Duodenal mucosa (tissue), 2 donors: Measurements from ENCODE around the gene NPTX2.

Experiments used
- H3K27ac ChIP-seq: one replicate; pipeline ENCODE4 v1.7.0; 2013; ENCODE audit warnings: low read depth, low read length
- H3K27me3 ChIP-seq, 2 donors: one replicate each; pipeline ENCODE4 v1.7.0; 2013; ENCODE audit warnings: low read length in 2 of 2, control low read depth in 1 of 2; ENCODE audit not compliant: insufficient read depth in 2 of 2, control insufficient read depth in 1 of 2
- H3K36me3 ChIP-seq, 2 donors: one replicate each; pipeline ENCODE4 v1.7.0; 2013; ENCODE audit warnings: low read length in 2 of 2, control low read depth in 1 of 2; ENCODE audit not compliant: insufficient read depth in 2 of 2, control insufficient read depth in 1 of 2
- H3K4me1 ChIP-seq, 2 donors: one replicate each; pipeline ENCODE4 v1.7.0; 2013; ENCODE audit warnings: low read length in 2 of 2, control low read depth in 1 of 2; ENCODE audit not compliant: insufficient read depth in 2 of 2, control insufficient read depth in 1 of 2
- H3K4me3 ChIP-seq, 2 donors: one replicate each; pipeline ENCODE4 v1.7.0; 2013; ENCODE audit warnings: low read length in 2 of 2, low read depth in 1 of 2
- H3K9ac ChIP-seq, 2 donors: one replicate each; pipeline ENCODE4 v1.7.0; 2013; ENCODE audit warnings: low read length in 2 of 2, low read depth in 1 of 2
- H3K9me3 ChIP-seq, 2 donors: one replicate each; pipeline ENCODE4 v1.7.0; 2013; ENCODE audit warnings: low read length in 2 of 2, control low read depth in 1 of 2; ENCODE audit not compliant: control insufficient read depth in 1 of 2

NPTX2 gene

DNA sequence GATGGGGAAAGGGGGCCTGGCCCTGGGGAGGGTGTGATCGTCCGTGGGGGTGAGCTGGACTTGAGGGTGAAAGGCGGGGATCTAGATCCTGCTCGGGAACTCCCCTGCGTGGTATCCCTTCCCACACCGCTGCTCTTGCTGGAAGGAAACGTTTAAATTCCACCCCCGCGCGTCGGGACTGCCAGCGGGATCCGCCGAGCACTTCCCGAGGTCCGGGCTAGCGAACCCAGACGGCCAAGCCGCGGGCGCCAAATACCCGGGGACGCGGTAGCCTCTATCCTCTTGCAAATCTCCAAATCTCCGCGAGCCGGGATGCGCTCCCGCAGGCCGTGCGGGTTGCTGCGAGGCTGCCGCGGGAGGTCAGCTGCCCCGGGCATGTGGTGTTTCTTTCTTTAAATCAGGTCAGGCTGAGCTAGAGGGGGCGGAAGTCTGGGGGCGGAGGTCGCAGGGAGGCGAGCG, 904 bp downstream of the NPTX2 start:
- Histone ChIP-seq H3K9ac (no peak overlapping the region), H3K36me3 (no peaks in the 10 kb centered on the region), H3K4me3 (no peak overlapping the region), H3K27me3 (peaks cover 34 to 38% of the 10 kb centered on the region in 2 donors), H3K9me3 (no peaks in the 10 kb centered on the region), H3K4me1 (no peaks in the 10 kb centered on the region), H3K27ac (no peak overlapping the region)

DNA sequence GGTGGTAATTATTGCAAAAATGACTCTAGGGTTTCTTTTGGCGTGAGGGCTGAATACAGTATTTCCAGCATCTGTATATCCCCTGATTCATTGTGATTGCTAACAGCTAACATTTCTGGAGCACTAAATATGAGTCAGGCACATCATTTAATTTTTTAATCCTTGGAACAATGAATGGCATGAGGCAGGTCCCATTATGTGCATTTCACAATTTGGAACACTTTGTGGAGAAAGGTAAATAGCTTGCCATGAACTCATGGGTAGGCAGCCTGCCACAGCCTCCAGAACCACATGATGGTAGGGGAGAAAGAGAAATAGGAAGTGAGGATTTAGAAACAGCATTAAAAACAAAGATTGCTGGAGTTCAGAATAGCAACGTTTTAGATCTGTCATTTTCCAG, 1.7 kb downstream of the NPTX2 start:
- Histone ChIP-seq H3K4me3 (no peak overlapping the region), H3K9me3 (no peaks in the 10 kb centered on the region), H3K9ac (no peak overlapping the region), H3K4me1 (no peaks in the 10 kb centered on the region), H3K27me3 (peaks cover 34 to 38% of the 10 kb centered on the region in 2 donors), H3K36me3 (no peaks in the 10 kb centered on the region), H3K27ac (no peak overlapping the region)

DNA sequence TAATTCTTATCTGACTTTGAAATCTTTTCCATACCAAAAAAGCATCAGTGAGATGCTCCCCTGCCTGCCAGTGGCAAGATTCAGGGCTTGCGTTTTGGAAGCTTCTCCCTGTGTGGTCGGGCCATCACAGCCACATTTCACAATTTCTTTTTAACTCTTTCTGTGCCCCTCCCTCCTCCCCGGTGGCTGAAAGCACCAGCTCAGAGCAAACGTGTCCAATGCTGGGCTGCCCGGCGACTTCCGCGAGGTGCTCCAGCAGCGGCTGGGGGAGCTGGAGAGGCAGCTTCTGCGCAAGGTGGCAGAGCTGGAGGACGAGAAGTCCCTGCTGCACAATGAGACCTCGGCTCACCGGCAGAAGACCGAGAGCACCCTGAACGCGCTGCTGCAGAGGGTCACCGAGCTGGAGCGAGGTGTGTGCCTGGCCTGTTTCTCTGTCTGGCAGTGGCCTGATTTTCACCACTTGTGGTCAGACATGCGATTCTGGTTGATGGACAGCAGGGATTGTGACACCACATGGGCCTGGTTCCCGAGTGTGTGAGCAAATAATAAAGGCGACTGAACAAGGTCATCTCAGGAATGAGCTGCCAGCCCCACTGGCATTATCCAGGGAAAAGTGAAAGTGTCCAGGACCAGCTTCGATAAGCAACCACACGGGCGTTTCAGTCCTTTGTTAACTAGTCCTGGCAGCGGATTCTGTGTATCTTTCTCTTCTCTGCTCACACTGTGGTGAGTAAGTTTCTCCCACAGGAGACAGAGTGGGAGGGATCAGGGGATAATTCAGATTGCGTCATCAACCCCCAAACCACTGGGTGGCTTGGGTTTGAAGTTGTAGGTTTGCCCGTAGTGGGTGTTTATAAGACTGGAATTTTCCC, 2.6 kb downstream of the NPTX2 start:
- Histone ChIP-seq H3K36me3 (no peaks in the 10 kb centered on the region), H3K9ac (no peak overlapping the region), H3K4me1 (no peaks in the 10 kb centered on the region), H3K27ac (no peak overlapping the region), H3K4me3 (peak overlapping the region; percentile 18 to 35), H3K27me3 (peaks cover 31 to 38% of the 10 kb centered on the region in 2 donors), H3K9me3 (no peaks in the 10 kb centered on the region)

DNA sequence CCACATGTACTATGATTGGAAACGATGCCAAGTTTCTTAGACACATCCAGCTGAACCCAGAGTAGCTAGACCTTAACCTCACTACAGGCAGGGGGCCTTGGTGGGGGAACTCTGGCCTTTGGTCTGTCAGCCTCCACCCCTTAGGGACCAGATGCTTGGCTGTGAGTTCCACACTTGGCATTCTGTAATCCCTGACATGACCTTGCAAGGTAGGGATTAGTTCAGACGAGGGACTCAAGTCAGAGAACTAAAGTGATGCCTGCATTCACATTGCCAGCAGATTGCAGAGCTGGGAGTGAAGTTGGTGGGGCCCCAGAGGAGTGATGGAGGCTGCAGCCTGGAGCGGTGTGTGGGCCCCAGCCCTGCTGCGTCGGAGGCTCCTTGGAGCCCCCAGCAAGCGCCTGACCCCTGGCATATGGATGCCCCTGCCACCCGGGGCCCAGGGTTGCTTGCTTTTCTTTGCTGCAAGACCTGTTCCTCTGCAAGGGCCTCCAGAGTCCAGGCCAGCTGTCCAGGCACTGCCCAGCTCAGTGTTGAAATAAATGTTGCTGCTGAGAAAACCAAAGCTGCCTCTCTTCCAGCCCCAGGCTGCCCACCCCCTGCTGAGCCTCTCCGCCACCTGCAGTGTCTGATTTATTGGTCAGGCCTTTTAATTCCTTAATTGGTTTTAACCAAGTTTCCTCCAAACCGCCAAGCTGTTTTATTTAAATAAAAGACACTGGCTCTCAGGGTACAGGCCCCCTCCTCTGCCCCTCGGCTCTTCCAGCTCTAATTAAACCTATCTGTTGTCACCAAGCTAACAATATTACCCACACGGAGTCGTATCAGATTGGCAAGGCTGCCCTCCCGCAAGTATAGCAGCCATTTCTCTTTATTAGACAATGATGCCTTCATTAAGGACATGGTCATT, 4.7 kb downstream of the NPTX2 start:
- Histone ChIP-seq H3K9me3 (no peaks in the 10 kb centered on the region), H3K4me3 (no peak overlapping the region), H3K4me1 (no peaks in the 10 kb centered on the region), H3K27me3 (peaks cover 25 to 29% of the 10 kb centered on the region in 2 donors), H3K9ac (no peak overlapping the region), H3K36me3 (no peaks in the 10 kb centered on the region), H3K27ac (no peak overlapping the region)

DNA sequence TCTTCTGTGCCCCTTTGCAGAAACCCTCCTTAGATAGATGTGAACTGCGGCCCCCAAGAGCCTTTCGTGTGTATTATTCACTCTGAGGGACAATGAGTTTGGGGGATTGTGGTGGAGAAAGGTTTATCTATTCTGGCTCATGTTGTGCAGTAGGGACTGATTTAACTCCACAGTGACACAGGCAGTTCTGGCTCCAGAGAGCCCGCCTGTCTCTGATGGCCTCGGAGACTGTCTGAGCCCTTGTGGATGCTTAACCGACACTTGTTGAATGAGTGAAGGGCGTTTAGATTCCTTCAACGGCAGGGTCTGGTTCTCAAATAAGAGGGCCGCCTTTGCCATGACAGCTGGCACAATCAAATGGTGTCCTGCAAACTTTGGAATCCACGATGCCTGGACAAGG, 5.8 kb downstream of the NPTX2 start:
- Histone ChIP-seq H3K36me3 (no peaks in the 10 kb centered on the region), H3K4me3 (no peak overlapping the region), H3K27ac (no peak overlapping the region), H3K9ac (no peak overlapping the region), H3K9me3 (no peaks in the 10 kb centered on the region), H3K27me3 (peaks cover 24 to 25% of the 10 kb centered on the region in 2 donors), H3K4me1 (no peaks in the 10 kb centered on the region)

DNA sequence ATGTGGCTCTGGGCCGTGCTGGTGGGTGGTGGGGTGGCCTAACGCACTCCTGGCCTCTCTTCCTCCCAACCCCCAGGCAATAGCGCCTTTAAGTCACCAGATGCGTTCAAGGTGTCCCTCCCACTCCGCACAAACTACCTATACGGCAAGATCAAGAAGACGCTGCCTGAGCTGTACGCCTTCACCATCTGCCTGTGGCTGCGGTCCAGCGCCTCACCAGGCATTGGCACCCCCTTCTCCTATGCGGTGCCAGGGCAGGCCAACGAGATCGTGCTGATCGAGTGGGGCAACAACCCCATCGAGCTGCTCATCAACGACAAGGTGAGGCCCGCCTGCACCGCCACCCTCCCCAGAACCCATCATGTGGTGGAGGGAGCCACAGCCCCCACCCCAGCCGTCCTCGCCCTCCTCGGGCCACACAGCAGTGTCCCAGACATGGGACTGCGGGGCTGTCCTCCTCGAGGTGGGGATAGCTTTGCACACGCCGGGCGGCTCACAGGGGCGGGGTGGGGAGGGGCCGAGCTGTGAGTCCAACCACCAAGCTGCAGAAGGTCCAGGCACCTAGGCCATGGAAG, 7.8 kb downstream of the NPTX2 start:
- Histone ChIP-seq H3K9ac (no peak overlapping the region), H3K4me1 (no peaks in the 10 kb centered on the region), H3K36me3 (no peaks in the 10 kb centered on the region), H3K27ac (no peak overlapping the region), H3K27me3 (peaks cover 13 to 16% of the 10 kb centered on the region in 2 donors), H3K9me3 (no peaks in the 10 kb centered on the region), H3K4me3 (no peak overlapping the region)

DNA sequence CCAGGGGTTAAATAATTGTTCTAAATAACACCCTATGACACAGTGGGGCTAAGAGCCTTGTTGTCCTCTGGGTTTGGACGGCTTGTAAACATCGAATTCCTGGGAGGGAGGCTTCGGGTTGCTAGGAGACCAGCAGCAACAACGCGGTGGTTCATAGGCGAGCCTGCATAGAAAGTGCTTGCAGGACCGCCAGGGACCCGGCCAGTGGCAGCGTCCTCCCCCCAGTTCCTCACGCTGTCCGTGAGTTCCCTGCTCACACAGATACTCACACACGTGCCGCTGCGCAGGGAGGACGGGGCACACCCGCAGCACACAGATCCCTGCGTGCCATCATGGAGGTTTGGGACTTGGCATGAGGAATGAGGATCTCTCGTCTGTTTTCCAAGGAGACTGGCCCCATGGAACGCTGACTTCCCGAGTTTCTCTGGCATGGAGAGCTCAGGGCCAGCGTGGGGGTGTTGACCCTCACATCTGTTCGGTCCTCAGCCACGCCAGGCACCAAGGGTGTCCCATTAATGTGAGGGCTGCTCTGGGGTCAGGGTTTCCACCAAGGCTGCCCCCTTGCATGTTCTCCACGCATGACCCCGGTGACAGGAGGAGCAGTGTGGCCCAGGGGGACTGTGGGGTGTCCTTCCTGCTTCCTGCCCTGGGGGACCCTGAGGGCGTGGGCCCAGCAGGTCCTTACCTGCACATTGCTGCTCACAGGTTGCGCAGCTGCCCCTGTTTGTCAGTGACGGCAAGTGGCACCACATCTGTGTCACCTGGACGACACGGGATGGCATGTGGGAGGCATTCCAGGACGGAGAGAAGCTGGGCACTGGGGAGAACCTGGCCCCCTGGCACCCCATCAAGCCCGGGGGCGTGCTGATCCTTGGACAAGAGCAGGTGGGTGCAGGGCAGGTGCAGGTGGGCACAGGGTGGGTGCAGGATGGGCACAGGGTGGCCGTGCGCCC, 9.7 kb downstream of the NPTX2 start:
- no peak overlapping the region for H3K4me3 ChIP-seq
- no peaks in the 10 kb centered on the region for H3K36me3 ChIP-seq
- H3K9ac ChIP-seq: no peak overlapping the region
- H3K4me1 ChIP-seq: no peaks in the 10 kb centered on the region
- no peaks in the 10 kb centered on the region for H3K9me3 ChIP-seq
- peaks cover 0 to 7% of the 10 kb centered on the region in 2 donors for H3K27me3 ChIP-seq
- H3K27ac ChIP-seq: no peak overlapping the region

DNA sequence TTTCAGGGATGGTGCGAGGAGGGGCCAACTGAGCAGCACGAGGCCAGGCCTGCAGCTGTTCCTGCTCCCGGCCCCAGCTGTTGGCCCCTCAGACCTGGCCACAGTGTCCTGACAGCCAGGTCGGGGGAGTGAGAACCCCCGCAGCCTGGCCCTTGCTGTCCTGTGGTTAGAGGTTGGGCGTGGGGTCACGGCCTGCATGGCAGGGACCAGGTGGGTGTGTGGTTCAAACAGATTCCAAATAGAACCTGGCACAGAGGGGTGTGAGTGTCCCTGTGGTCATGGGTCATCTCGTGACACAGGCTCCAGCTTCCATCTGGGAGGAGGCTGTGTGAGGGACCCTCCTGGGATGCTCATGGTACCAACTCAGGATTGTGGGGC, 10.3 kb downstream of the NPTX2 start:
- no peak overlapping the region for H3K9ac ChIP-seq
- H3K4me1 ChIP-seq: no peaks in the 10 kb centered on the region
- peaks cover 0 to 5% of the 10 kb centered on the region in 2 donors for H3K27me3 ChIP-seq
- H3K36me3 ChIP-seq: no peaks in the 10 kb centered on the region
- no peaks in the 10 kb centered on the region for H3K9me3 ChIP-seq
- no peak overlapping the region for H3K27ac ChIP-seq
- H3K4me3 ChIP-seq: no peak overlapping the region

DNA sequence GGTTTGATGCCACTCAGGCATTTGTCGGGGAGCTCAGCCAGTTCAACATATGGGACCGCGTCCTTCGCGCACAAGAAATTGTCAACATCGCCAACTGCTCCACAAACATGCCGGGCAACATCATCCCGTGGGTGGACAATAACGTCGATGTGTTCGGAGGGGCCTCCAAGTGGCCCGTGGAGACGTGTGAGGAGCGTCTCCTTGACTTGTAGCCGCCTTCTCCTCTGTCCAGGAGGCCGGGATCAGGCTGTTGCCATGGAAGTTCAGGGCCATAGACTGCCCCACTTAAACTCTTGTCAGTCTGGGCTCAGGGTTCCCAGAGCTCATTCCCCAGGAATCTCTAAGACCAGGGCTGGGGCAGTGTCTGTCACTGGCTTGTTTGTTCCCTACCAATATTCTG, 11.3 kb downstream of the NPTX2 start:
- H3K36me3 ChIP-seq: no peaks in the 10 kb centered on the region
- H3K27ac ChIP-seq: no peak overlapping the region
- no peaks in the 10 kb centered on the region for H3K27me3 ChIP-seq
- no peaks in the 10 kb centered on the region for H3K9me3 ChIP-seq
- no peak overlapping the region for H3K9ac ChIP-seq
- H3K4me1 ChIP-seq: no peaks in the 10 kb centered on the region
- no peak overlapping the region for H3K4me3 ChIP-seq
